Endothelial cell of umbilical vein (primary cell): ENCODE data around the gene CASP4. TPM values are rescaled to one million over a fixed set of nuclear protein-coding genes. Genes with fewer than 3 reads are reported as not detected.

Source experiments
- BruUV-seq: library from RNA; stranded (reverse); fragments of 400-500 nt; replicated peaks from 2 replicates; lab custom pipeline; 2021; lab: Mats Ljungman, UMichigan
- CTCF ChIA-PET: fragments of 300-600, 350-600 bp; sonication (Branson Sonifier 250); formaldehyde crosslinking; loops from one replicate; lab custom pipeline; 2021; ENCODE audit warnings: antibody characterized with exemption, inconsistent platforms; lab: Charles Lee
- POLR2A ChIA-PET: fragments of 300-600, 350-600 bp; sonication (Branson Sonifier 250); formaldehyde crosslinking; loops from one replicate; lab custom pipeline; 2021; ENCODE audit warnings: antibody characterized with exemption, inconsistent platforms; lab: Charles Lee
- DNase-seq: peaks from one replicate; pipeline ENCODE4 v3.0.0-alpha.2; 2011; ENCODE audit warnings: low read depth, low spot score
- FAIRE-seq: peaks from 2 replicates; lab custom pipeline; 2011; peaks lifted over from hg19 to GRCh38; lab: Jason Lieb, UNC
- H2AFZ ChIP-seq: 2 replicates; pipeline ENCODE4 v1.6.0; 2012; ENCODE audit warnings: low read depth, low read length, control low read depth, inconsistent platforms
- H3K27ac ChIP-seq: 2 replicates; pipeline ENCODE4 v1.5.1; 2011; ENCODE audit warnings: low read depth, mild to moderate bottlenecking, control low read depth, low read length, moderate library complexity; ENCODE audit not compliant: insufficient read depth
- H3K27me3 ChIP-seq, 2 experiments: 2 replicates each; pipeline versions ENCODE4 v1.6.0 to v1.6.1; 2011; ENCODE audit warnings: low read length in 2 of 2, mixed read lengths in 1 of 2; ENCODE audit not compliant: control insufficient read depth in 2 of 2, insufficient read depth in 2 of 2
- H3K36me3 ChIP-seq, 2 experiments: 2 replicates in 1 of 2; 3 replicates in 1 of 2; pipeline ENCODE4 v1.5.1; 2011; ENCODE audit warnings: low read length in 2 of 2, mild to moderate bottlenecking in 1 of 2, moderate library complexity in 1 of 2; ENCODE audit not compliant: control insufficient read depth in 2 of 2, insufficient read depth in 2 of 2; ENCODE audit errors: extremely low read depth in 1 of 2
- H3K4me1 ChIP-seq: 3 replicates; pipeline ENCODE4 v1.5.1; 2011; ENCODE audit warnings: mild to moderate bottlenecking, low read length; ENCODE audit not compliant: control insufficient read depth, insufficient read depth; ENCODE audit errors: extremely low read depth
- H3K4me2 ChIP-seq: 2 replicates; pipeline ENCODE4 v1.6.1; 2011; ENCODE audit warnings: low read length, control low read depth, mixed read lengths; ENCODE audit not compliant: insufficient read depth
- H3K4me3 ChIP-seq, 3 experiments: fragments of 200-600 bp in 1 of 3; sonication (generic), shearing (Covaris generic) in 1 of 3; replicated peaks in 1 of 3; 2 replicates each; pipeline ENCODE4 v1.5.1; 2011 to 2016; ENCODE audit warnings: control low read depth in 3 of 3, low read length in 3 of 3, mild to moderate bottlenecking in 2 of 3, inconsistent platforms in 1 of 3, low read depth in 1 of 3, moderate library complexity in 1 of 3; ENCODE audit not compliant: insufficient read depth in 1 of 3
- H3K79me2 ChIP-seq: 2 replicates; pipeline ENCODE4 v1.6.0; 2012; ENCODE audit warnings: low read length, inconsistent platforms; ENCODE audit not compliant: control insufficient read depth, insufficient read depth
- H3K9ac ChIP-seq: replicated peaks from 2 replicates; pipeline ENCODE3; 2011; ENCODE audit warnings: low read length, control low read depth; ENCODE audit not compliant: insufficient read depth; ENCODE audit errors: extremely low read depth
- H3K9me1 ChIP-seq: replicated peaks from 3 replicates; pipeline ENCODE4 v1.6.0; 2011; ENCODE audit warnings: mild to moderate bottlenecking, low read length; ENCODE audit not compliant: control insufficient read depth, insufficient read depth; ENCODE audit errors: extremely low read depth
- H3K9me3 ChIP-seq: replicated peaks from 2 replicates; pipeline ENCODE4 v1.5.1; 2012; ENCODE audit warnings: low read length, inconsistent platforms; ENCODE audit not compliant: control insufficient read depth, insufficient read depth
- H4K20me1 ChIP-seq: replicated peaks from 2 replicates; pipeline ENCODE3; 2011; ENCODE audit warnings: mild to moderate bottlenecking, low read length; ENCODE audit not compliant: control insufficient read depth, insufficient read depth; ENCODE audit errors: extremely low read depth
- CTCF ChIP-seq, 2 donors: IDR thresholded peaks; 1 replicate in 1 of 2; 2 replicates in 1 of 2; pipeline ENCODE4 v1.5.1; 2011; ENCODE audit warnings: low read length in 2 of 2, mild to moderate bottlenecking in 2 of 2, moderate library complexity in 2 of 2, control low read depth in 1 of 2, inconsistent platforms in 1 of 2, low read depth in 1 of 2; ENCODE audit not compliant: insufficient read depth in 1 of 2; ENCODE audit errors: extremely low read depth in 1 of 2
- EZH2 ChIP-seq: IDR thresholded peaks from 2 replicates; pipeline ENCODE4 v1.6.1; 2012; ENCODE audit warnings: borderline replicate concordance, low read depth, mild to moderate bottlenecking, moderate library complexity, low read length, inconsistent platforms; ENCODE audit not compliant: severe bottlenecking
- FOS ChIP-seq: IDR thresholded peaks from 2 replicates; pipeline ENCODE4 v1.6.1; 2011; ENCODE audit warnings: mild to moderate bottlenecking, low read length, moderate library complexity, borderline replicate concordance; ENCODE audit not compliant: insufficient read depth
- GATA2 ChIP-seq: IDR thresholded peaks from 2 replicates; pipeline ENCODE4 v1.7.0; 2011; ENCODE audit warnings: low read depth, mild to moderate bottlenecking, moderate library complexity, mixed read lengths, low read length; ENCODE audit not compliant: insufficient read length, insufficient read depth
- JUN ChIP-seq: IDR thresholded peaks from 2 replicates; pipeline ENCODE4 v1.6.1; 2011; ENCODE audit warnings: borderline replicate concordance, low read depth; ENCODE audit not compliant: insufficient read length, insufficient read depth
- MAX ChIP-seq: IDR thresholded peaks from 2 replicates; pipeline ENCODE4 v1.6.1; 2011; ENCODE audit not compliant: insufficient read depth, insufficient read length
- MYC ChIP-seq: IDR thresholded peaks from one replicate; pipeline ENCODE4 v1.6.1; 2011; ENCODE audit warnings: mild to moderate bottlenecking, low read depth, low read length
- POLR2A ChIP-seq: IDR thresholded peaks from 2 replicates; pipeline ENCODE4 v1.6.1; 2012; ENCODE audit warnings: low read depth, mild to moderate bottlenecking, control low read depth, low read length
- POLR2AphosphoS5 ChIP-seq: IDR thresholded peaks from 2 replicates; pipeline ENCODE4 v1.6.1; 2012; ENCODE audit warnings: low read depth, mild to moderate bottlenecking, control low read depth, low read length, moderate library complexity; ENCODE audit not compliant: insufficient read depth
- dilution Hi-C: fragments of 300-500 bp; cut with MboI; formaldehyde crosslinking; loops from one replicate; pipeline ENCODE4 v1.15.0; 2019; ENCODE audit warnings: low sequenced_read_pairs; ENCODE audit not compliant: extremely low pct_ligation_motif_present
- intact Hi-C: fragments of 100-400 bp; cut with micrococcal nuclease; formaldehyde crosslinking; loops from one replicate; pipeline ENCODE4 v1.10.0; 2022
- polyA plus RNA-seq, 4 experiments: library from polyadenylated mRNA; depleted of rRNA in 3 of 4; stranded (reverse) in 3 of 4; unstranded in 1 of 4; fragments of >200 nt; gene quantifications; 2 replicates each; pipeline versions ENCODE4 v1.2.1 to v1.2.3, GENCODE V29; 2011 to 2012; ENCODE audit warnings: missing spikeins in 1 of 4
- total RNA-seq: library from RNA; stranded (reverse); gene quantifications from 2 replicates; pipeline ENCODE4 v1.2.3, GENCODE V29; 2021

The CASP4 gene
- total and polyA plus RNA-seq, 2 donors (not counting 3 experiments of a cell fraction or from before 2014, with no cell fraction given) = 83.1 to 89.1 TPM

- ChIA-PET CTCF (interaction anchor here (3.7 kb wide), 1 partner anchor 24 kb away, joined by 17 read pairs; no protein-coding TSS in a partner anchor), POLR2A (no interaction called here)
- TF ChIP-seq GATA2 (no peak), CTCF (IDR thresholded peaks at IDR 0.05; ENCODE audit: extremely low read depth in 1 of 2, insufficient read depth in 1 of 2, low read depth in 1 of 2, low read length in 2 of 2) (no peak), JUN (no peak), EZH2 (no peak), FOS (no peak), MAX (no peak), POLR2A (no peak), MYC (no peak), POLR2AphosphoS5 (no peak)
- H4K20me1 ChIP-seq = no peaks in the 10 kb centered on the region
- H3K79me2 ChIP-seq = peaks cover 21% of the 10 kb centered on the region
- dilution Hi-C loops (no loop called here), intact Hi-C loops (no loop called here)
- no peaks in the 10 kb centered on the region for H3K9me1 ChIP-seq
- H3K4me3 ChIP-seq = no peak overlapping the region
- no peak overlapping the region for H3K27ac ChIP-seq
- peaks cover 20% of the 10 kb centered on the region for H3K4me1 ChIP-seq
- no peaks in the 10 kb centered on the region for H3K27me3 ChIP-seq
- BruUV-seq = no TSS peak
- H3K9me3 ChIP-seq = no peaks in the 10 kb centered on the region
- no peaks in the 10 kb centered on the region for H3K36me3 ChIP-seq
- H3K4me2 ChIP-seq = no peak overlapping the region
- no peak for FAIRE-seq
- no peak overlapping the region for H2AFZ ChIP-seq
- DNase-seq = peak; percentile 58
- no peak overlapping the region for H3K9ac ChIP-seq
These were observed 2.4 kb upstream of the CASP4 start for GRCh38 chr11:104970756-104971155.
